Mesendoderm (in vitro differentiated cells): Measurements from ENCODE around the gene GZMM.

ENCODE experiments used
- DNase-seq: peaks from one replicate; pipeline ENCODE4 v3.0.0; 2013
- H2AK5ac ChIP-seq: 2 replicates; pipeline ENCODE4 v1.6.1; 2013; ENCODE audit warnings: low read length, inconsistent platforms
- H2BK120ac ChIP-seq: 2 replicates; pipeline ENCODE4 v1.6.1; 2013; ENCODE audit warnings: low read depth, mild to moderate bottlenecking, low read length, moderate library complexity, mixed read lengths
- H2BK15ac ChIP-seq: replicated peaks from 2 replicates; pipeline ENCODE4 v1.6.1; 2013; ENCODE audit warnings: low read depth, mild to moderate bottlenecking, moderate library complexity
- H2BK5ac ChIP-seq: 2 replicates; pipeline ENCODE4 v1.6.1; 2013; ENCODE audit warnings: low read length, inconsistent platforms
- H3K18ac ChIP-seq: 2 replicates; pipeline ENCODE4 v1.6.1; 2013; ENCODE audit warnings: mild to moderate bottlenecking, low read length, mixed read lengths
- H3K23ac ChIP-seq: one replicate; pipeline ENCODE4 v1.6.1; 2013; ENCODE audit warnings: low read length
- H3K27ac ChIP-seq: 2 replicates; pipeline ENCODE4 v1.5.1; 2013; ENCODE audit warnings: low read depth, mild to moderate bottlenecking, inconsistent platforms, low read length, moderate library complexity
- H3K27me3 ChIP-seq: 2 replicates; pipeline ENCODE4 v1.6.1; 2013; ENCODE audit warnings: low read length, control low read depth, mild to moderate bottlenecking, inconsistent platforms; ENCODE audit not compliant: insufficient read depth, poor library complexity
- H3K36me3 ChIP-seq: 2 replicates; pipeline ENCODE4 v1.6.1; 2013; ENCODE audit warnings: low read length, inconsistent platforms; ENCODE audit not compliant: control insufficient read depth, insufficient read depth
- H3K4ac ChIP-seq: one replicate; pipeline ENCODE4 v1.6.1; 2013; ENCODE audit warnings: low read depth, mild to moderate bottlenecking, low read length, moderate library complexity
- H3K4me1 ChIP-seq: 2 replicates; pipeline ENCODE4 v1.6.1; 2013; ENCODE audit warnings: low read depth, low read length, inconsistent platforms; ENCODE audit not compliant: control insufficient read depth
- H3K4me2 ChIP-seq: 2 replicates; pipeline ENCODE4 v1.6.1; 2013; ENCODE audit warnings: low read length
- H3K4me3 ChIP-seq: 2 replicates; pipeline ENCODE4 v1.5.1; 2013; ENCODE audit warnings: mild to moderate bottlenecking, low read length
- H3K56ac ChIP-seq: one replicate; pipeline ENCODE4 v1.6.1; 2013; ENCODE audit warnings: low read length
- H3K79me1 ChIP-seq: 2 replicates; pipeline ENCODE4 v1.6.1; 2013; ENCODE audit warnings: low read length, inconsistent platforms
- H3K79me2 ChIP-seq: 2 replicates; pipeline ENCODE4 v1.6.1; 2013; ENCODE audit warnings: mild to moderate bottlenecking, low read length; ENCODE audit not compliant: control insufficient read depth, insufficient read depth
- H3K9ac ChIP-seq: 2 replicates; pipeline ENCODE4 v1.6.1; 2013; ENCODE audit warnings: low read length, inconsistent platforms
- H4K5ac ChIP-seq: one replicate; pipeline ENCODE4 v1.6.1; 2013; ENCODE audit warnings: low read length
- H4K8ac ChIP-seq: one replicate; pipeline ENCODE4 v1.6.1; 2013; ENCODE audit warnings: low read depth, mild to moderate bottlenecking, control low read depth, low read length, moderate library complexity
- WGBS: extraction: QIAGEN DNeasy Blood & Tissue Kit; methylation state at CpG from one replicate; pipeline ENCODE4 v1.1.7; 2013; ENCODE audit warnings: low lambda C conversion rate, missing lambda C conversion rate; ENCODE audit not compliant: insufficient coverage; ENCODE audit errors: extremely low coverage; 5-methylcytosine and 5-hydroxymethylcytosine counted together

The GZMM gene

GRCh38 chr19:576768-577438, 33.0 kb downstream of the GZMM start:
- Histone ChIP-seq H3K23ac (no peak overlapping the region), H3K9ac (peak overlapping the region; percentile 21), H3K79me1 (peaks cover 7% of the 10 kb centered on the region), H2BK5ac (no peak overlapping the region), H3K4ac (no peak overlapping the region), H3K4me1 (peaks cover 5% of the 10 kb centered on the region), H3K4me3 (no peak overlapping the region), H2BK15ac (no peak overlapping the region), H3K18ac (no peak overlapping the region), H3K27ac (no peak overlapping the region), H2AK5ac (no peak overlapping the region), H3K4me2 (no peak overlapping the region), H2BK120ac (no peak overlapping the region), H4K5ac (no peak overlapping the region), H3K27me3 (no peaks in the 10 kb centered on the region), H3K36me3 (no peaks in the 10 kb centered on the region), H3K79me2 (peaks cover 70% of the 10 kb centered on the region), H3K56ac (peak overlapping the region; percentile 56), H4K8ac (no peak overlapping the region)
- no CpG with 5 or more reads among the region's 28 CpGs for WGBS
- no peak for DNase-seq

- Histone ChIP-seq H3K36me3 (no peaks in the 10 kb centered on the region), H3K56ac (no peak overlapping the region), H3K79me1 (peaks cover 7% of the 10 kb centered on the region), H3K4me2 (no peak overlapping the region), H4K8ac (no peak overlapping the region), H2BK15ac (no peak overlapping the region), H3K27me3 (no peaks in the 10 kb centered on the region), H3K9ac (no peak overlapping the region), H2AK5ac (no peak overlapping the region), H3K23ac (no peak overlapping the region), H3K79me2 (peaks cover 68% of the 10 kb centered on the region), H3K18ac (no peak overlapping the region), H3K4me3 (no peak overlapping the region), H2BK120ac (no peak overlapping the region), H3K27ac (no peak overlapping the region), H4K5ac (no peak overlapping the region), H3K4me1 (peaks cover 5% of the 10 kb centered on the region), H2BK5ac (no peak overlapping the region), H3K4ac (no peak overlapping the region)
- DNase-seq: no peak
- no CpG with 5 or more reads among the region's 66 CpGs for WGBS
Observed at GRCh38 chr19:577439-578392, 33.9 kb downstream of the GZMM start.

GRCh38 chr19:579111-579841, 35.4 kb downstream of the GZMM start:
- no peak overlapping the region for H3K4me3 ChIP-seq
- no peak overlapping the region for H3K56ac ChIP-seq
- H3K79me1 ChIP-seq: peaks cover 7% of the 10 kb centered on the region
- H3K9ac ChIP-seq: no peak overlapping the region
- H3K27ac ChIP-seq: no peak overlapping the region
- no peaks in the 10 kb centered on the region for H3K27me3 ChIP-seq
- H3K79me2 ChIP-seq: peaks cover 54% of the 10 kb centered on the region
- no peak overlapping the region for H3K4me2 ChIP-seq
- H4K8ac ChIP-seq: no peak overlapping the region
- no peak overlapping the region for H3K4ac ChIP-seq
- H3K18ac ChIP-seq: no peak overlapping the region
- H4K5ac ChIP-seq: no peak overlapping the region
- no peak overlapping the region for H2BK15ac ChIP-seq
- no peak overlapping the region for H2AK5ac ChIP-seq
- H2BK120ac ChIP-seq: no peak overlapping the region
- no CpG with 5 or more reads among the region's 46 CpGs for WGBS
- H2BK5ac ChIP-seq: no peak overlapping the region
- no peak for DNase-seq
- no peaks in the 10 kb centered on the region for H3K36me3 ChIP-seq
- peaks cover 5% of the 10 kb centered on the region for H3K4me1 ChIP-seq
- no peak overlapping the region for H3K23ac ChIP-seq

- Histone ChIP-seq H3K27ac (no peak overlapping the region), H3K79me2 (peaks cover 49% of the 10 kb centered on the region), H2BK15ac (no peak overlapping the region), H3K4me3 (no peak overlapping the region), H3K4ac (no peak overlapping the region), H3K27me3 (no peaks in the 10 kb centered on the region), H3K9ac (no peak overlapping the region), H2BK5ac (no peak overlapping the region), H3K18ac (no peak overlapping the region), H2BK120ac (no peak overlapping the region), H3K36me3 (no peaks in the 10 kb centered on the region), H3K23ac (no peak overlapping the region), H3K56ac (no peak overlapping the region), H3K79me1 (peaks cover 7% of the 10 kb centered on the region), H4K5ac (no peak overlapping the region), H3K4me2 (no peak overlapping the region), H2AK5ac (no peak overlapping the region), H3K4me1 (peaks cover 5% of the 10 kb centered on the region), H4K8ac (no peak overlapping the region)
- WGBS: no CpG with 5 or more reads among the region's 11 CpGs
- DNase-seq: no peak
Observed at GRCh38 chr19:579842-580155, 35.9 kb downstream of the GZMM start.

GRCh38 chr19:580274-580835, 36.5 kb downstream of the GZMM start:
- no CpG with 5 or more reads among the region's 22 CpGs for WGBS
- Histone ChIP-seq H2AK5ac (no peak overlapping the region), H2BK5ac (no peak overlapping the region), H3K9ac (no peak overlapping the region), H3K4me3 (no peak overlapping the region), H3K27me3 (no peaks in the 10 kb centered on the region), H3K4me1 (no peaks in the 10 kb centered on the region), H3K4ac (no peak overlapping the region), H3K27ac (no peak overlapping the region), H3K4me2 (no peak overlapping the region), H3K56ac (no peak overlapping the region), H3K23ac (no peak overlapping the region), H3K36me3 (no peaks in the 10 kb centered on the region), H3K18ac (no peak overlapping the region), H4K5ac (no peak overlapping the region), H3K79me2 (peaks cover 44% of the 10 kb centered on the region), H2BK15ac (no peak overlapping the region), H4K8ac (no peak overlapping the region), H3K79me1 (peaks cover 7% of the 10 kb centered on the region), H2BK120ac (no peak overlapping the region)
- no peak for DNase-seq
